T47D (cell line): ENCODE measurements around the gene KCNK5.

Experiments
- DNase-seq, 2 experiments: peaks; one replicate each; pipeline versions ENCODE4 v3.0.0 to v3.0.0-alpha.2; 2011 to 2012; ENCODE audit warnings: low read depth in 1 of 2, low spot score in 1 of 2
- JUND ChIP-seq: IDR thresholded peaks from 2 replicates; pipeline ENCODE4 v1.6.1; 2012; ENCODE audit warnings: low read depth
- in situ Hi-C: cut with HindIII; loops from 2 replicates; pipeline ENCODE4 v1.10.0; 2016; ENCODE audit warnings: low sequenced_read_pairs, low pct_unique_long_range_greater_than_20kb

KCNK5 gene

GRCh38 chr6:39197922-39198500 lies 31.3 kb downstream of the KCNK5 start:
- no peak for TF ChIP-seq JUND
- DNase-seq, result no peak
- in situ Hi-C loops, result no loop called here

- no peak for DNase-seq
- in situ Hi-C loops, result no loop called here
These were observed 31.8 kb downstream of the KCNK5 start for GRCh38 chr6:39197521-39197920.

GRCh38 chr6:39196673-39197091 lies 32.6 kb downstream of the KCNK5 start:
- TF ChIP-seq JUND, result no peak
- in situ Hi-C loops, result no loop called here
- DNase-seq, result no peak

More at GRCh38 chr6:39197521-39197920, 31.8 kb downstream of the KCNK5 start:
- no peak for TF ChIP-seq JUND

GRCh38 chr6:39195792-39196385 lies 33.4 kb downstream of the KCNK5 start:
- TF ChIP-seq JUND, result no peak
- in situ Hi-C loops, result no loop called here
- no peak for DNase-seq

GRCh38 chr6:39194466-39194865 lies 34.8 kb downstream of the KCNK5 start:
- DNase-seq, result no peak
- in situ Hi-C loops, result no loop called here
- no peak for TF ChIP-seq JUND

- DNase-seq, result no peak
- TF ChIP-seq JUND, result no peak
- in situ Hi-C loops, result no loop called here
These were observed 36.0 kb downstream of the KCNK5 start for GRCh38 chr6:39193201-39193791.

GRCh38 chr6:39192736-39193135 lies 36.5 kb downstream of the KCNK5 start:
- TF ChIP-seq JUND, result no peak
- DNase-seq, result no peak
- in situ Hi-C loops, result no loop called here

GRCh38 chr6:39191236-39191930 lies 37.9 kb downstream of the KCNK5 start:
- DNase-seq, result no peak
- TF ChIP-seq JUND, result no peak
- in situ Hi-C loops, result no loop called here

- in situ Hi-C loops, result no loop called here
- DNase-seq, result no peak
- TF ChIP-seq JUND, result no peak
These were observed 38.6 kb downstream of the KCNK5 start for GRCh38 chr6:39190545-39191235.

- peak; percentile 55 to 81 for DNase-seq
- no peak for TF ChIP-seq JUND
These were observed 39.2 kb downstream of the KCNK5 start for GRCh38 chr6:39189915-39190544.

GRCh38 chr6:39189131-39189530 lies 40.1 kb downstream of the KCNK5 start:
- no peak for TF ChIP-seq JUND
- in situ Hi-C loops, result no loop called here
- DNase-seq, result no peak

More at GRCh38 chr6:39189915-39190544, 39.2 kb downstream of the KCNK5 start:
- in situ Hi-C loops, result no loop called here

- TF ChIP-seq JUND, result no peak
- no peak for DNase-seq
- in situ Hi-C loops, result no loop called here
These were observed 40.7 kb downstream of the KCNK5 start for GRCh38 chr6:39188571-39188970.
